Measurements from ENCODE around the gene BTF3L4. TPM values are rescaled to one million over a fixed set of nuclear protein-coding genes. Genes with fewer than 3 reads are reported as not detected.
"Not testable (repeated sequence)": the region's sequence is repeated elsewhere in the genome, so short reads cannot be mapped to it uniquely, and the experiment has no call there.

Gene BTF3L4
- total RNA-seq, 2 experiments from 2014 or later: 35.0 to 38.1 TPM

GRCh38 chr1:52057876-52058415 is 1.9 kb downstream of the BTF3L4 start:
- POLR2A ChIA-PET: interaction anchor here (3.4 to 6.2 kb wide), 2 partner anchors 25 to 308 kb away, joined by 11 to 64 read pairs; partner anchors contain the start of genes CC2D1B and KTI12
- H3K27ac Mint-ChIP-seq: no peak overlapping the region
- peaks cover 52% of the 10 kb centered on the region for H3K4me1 Mint-ChIP-seq
- H3K4me3 Mint-ChIP-seq: peak overlapping the region; percentile 88
- H3K36me3 Mint-ChIP-seq (ENCODE audit: low read depth): peaks cover 38% of the 10 kb centered on the region
- CTCF ChIA-PET: interaction anchor here (1.1 kb wide), 1 partner anchor 54 kb away, joined by 3 read pairs; no protein-coding TSS in a partner anchor
- no peaks in the 10 kb centered on the region for H3K9me3 Mint-ChIP-seq
- no peak for DNase-seq
- H3K27me3 Mint-ChIP-seq: no peaks in the 10 kb centered on the region

- DNase-seq: no peak
- Mint-ChIP-seq H3K4me3 (no peak overlapping the region), H3K36me3 (ENCODE audit: low read depth) (peaks cover 45% of the 10 kb centered on the region), H3K9me3 (no peaks in the 10 kb centered on the region), H3K27me3 (no peaks in the 10 kb centered on the region), H3K4me1 (peaks cover 45% of the 10 kb centered on the region), H3K27ac (no peak overlapping the region)
- POLR2A ChIA-PET: interaction anchor here (1.4 to 2.2 kb wide), 2 partner anchors 25 to 345 kb away, joined by 6 to 7 read pairs; partner anchors contain the start of genes KTI12, ORC1 and PRPF38A
- CTCF ChIA-PET: no interaction called here
Measured at GRCh38 chr1:52059321-52059720, 3.2 kb downstream of the BTF3L4 start.

GRCh38 chr1:52059888-52060287 is 3.8 kb downstream of the BTF3L4 start:
- ChIA-PET CTCF (interaction anchor here (1.4 kb wide), 1 partner anchor 26 kb away, joined by 5 read pairs; the partner anchor contains the start of gene KTI12), POLR2A (interaction anchor here (1.4 to 2.2 kb wide), 2 partner anchors 26 to 344 kb away, joined by 6 to 7 read pairs; partner anchors contain the start of genes KTI12, ORC1 and PRPF38A)
- no peak overlapping the region for H3K27ac Mint-ChIP-seq
- H3K9me3 Mint-ChIP-seq: no peaks in the 10 kb centered on the region
- peaks cover 40% of the 10 kb centered on the region for H3K4me1 Mint-ChIP-seq
- no peak for DNase-seq
- peaks cover 41% of the 10 kb centered on the region for H3K36me3 Mint-ChIP-seq (ENCODE audit: low read depth)
- no peak overlapping the region for H3K4me3 Mint-ChIP-seq
- H3K27me3 Mint-ChIP-seq: no peaks in the 10 kb centered on the region

GRCh38 chr1:52060822-52061221 is 4.7 kb downstream of the BTF3L4 start:
- CTCF ChIA-PET: interaction anchor here (0.6 to 1.4 kb wide), 3 partner anchors 9 to 599 kb away, joined by 3 to 5 read pairs (median 3); partner anchors contain the start of gene KTI12
- Mint-ChIP-seq H3K9me3 (no peaks in the 10 kb centered on the region), H3K36me3 (ENCODE audit: low read depth) (peaks cover 41% of the 10 kb centered on the region), H3K27ac (no peak overlapping the region), H3K4me1 (peaks cover 40% of the 10 kb centered on the region), H3K27me3 (no peaks in the 10 kb centered on the region), H3K4me3 (no peak overlapping the region)
- POLR2A ChIA-PET: interaction anchor here (2.2 kb wide), 1 partner anchor 343 kb away, joined by 7 read pairs; the partner anchor contains the start of genes ORC1 and PRPF38A
- DNase-seq: no peak

GRCh38 chr1:52063192-52063591 is 7.1 kb downstream of the BTF3L4 start:
- DNase-seq: no peak
- CTCF ChIA-PET: interaction anchor here (0.5 kb wide), 1 partner anchor 234 kb away, joined by 3 read pairs; no protein-coding TSS in a partner anchor
- H3K4me1 Mint-ChIP-seq: peaks cover 25% of the 10 kb centered on the region
- no peaks in the 10 kb centered on the region for H3K9me3 Mint-ChIP-seq
- H3K4me3 Mint-ChIP-seq: no peak overlapping the region
- POLR2A ChIA-PET: no interaction called here
- H3K27ac Mint-ChIP-seq: no peak overlapping the region
- no peaks in the 10 kb centered on the region for H3K27me3 Mint-ChIP-seq
- peaks cover 52% of the 10 kb centered on the region for H3K36me3 Mint-ChIP-seq (ENCODE audit: low read depth)

- H3K27ac Mint-ChIP-seq: no peak overlapping the region
- H3K36me3 Mint-ChIP-seq (ENCODE audit: low read depth): peaks cover 25% of the 10 kb centered on the region
- no peak for DNase-seq
- H3K4me1 Mint-ChIP-seq: no peaks in the 10 kb centered on the region
- H3K4me3 Mint-ChIP-seq: no peak overlapping the region
- POLR2A ChIA-PET: no interaction called here
- no peaks in the 10 kb centered on the region for H3K27me3 Mint-ChIP-seq
- CTCF ChIA-PET: interaction anchor here (1.1 kb wide), 1 partner anchor 8 kb away, joined by 3 read pairs; no protein-coding TSS in a partner anchor
- no peaks in the 10 kb centered on the region for H3K9me3 Mint-ChIP-seq
Measured at GRCh38 chr1:52070704-52071103, 14.6 kb downstream of the BTF3L4 start.

- H3K36me3 Mint-ChIP-seq (ENCODE audit: low read depth): peaks cover 22% of the 10 kb centered on the region
- POLR2A ChIA-PET: no interaction called here
- no peaks in the 10 kb centered on the region for H3K27me3 Mint-ChIP-seq
- DNase-seq: no peak
- H3K9me3 Mint-ChIP-seq: no peaks in the 10 kb centered on the region
- no peak overlapping the region for H3K27ac Mint-ChIP-seq
- CTCF ChIA-PET: interaction anchor here (0.7 kb wide), 1 partner anchor 200 kb away, joined by 3 read pairs; no protein-coding TSS in a partner anchor
- H3K4me1 Mint-ChIP-seq: no peaks in the 10 kb centered on the region
- H3K4me3 Mint-ChIP-seq: no peak overlapping the region
Measured at GRCh38 chr1:52072291-52072690, 16.2 kb downstream of the BTF3L4 start.

- CTCF ChIA-PET, H3K4me3 Mint-ChIP-seq, POLR2A ChIA-PET, H3K4me1 Mint-ChIP-seq, DNase-seq, H3K9me3 Mint-ChIP-seq, H3K27me3 Mint-ChIP-seq, H3K27ac Mint-ChIP-seq: not testable (repeated sequence)
- H3K36me3 Mint-ChIP-seq (ENCODE audit: low read depth): peaks cover 14% of the 10 kb centered on the region
Measured at GRCh38 chr1:52077277-52077676, 21.2 kb downstream of the BTF3L4 start.

GRCh38 chr1:52080014-52080415 is 23.9 kb downstream of the BTF3L4 start:
- Mint-ChIP-seq H3K27ac (no peak overlapping the region), H3K36me3 (ENCODE audit: low read depth) (peaks cover 12% of the 10 kb centered on the region), H3K4me3 (no peak overlapping the region), H3K27me3 (no peaks in the 10 kb centered on the region), H3K9me3 (no peaks in the 10 kb centered on the region), H3K4me1 (peaks cover 5% of the 10 kb centered on the region)
- no peak for DNase-seq
- ChIA-PET CTCF (interaction anchor here (0.8 kb wide), 2 partner anchors 24 to 953 kb away, joined by 3 to 5 read pairs; partner anchors contain the start of gene BTF3L4), POLR2A (no interaction called here)

- H3K4me1 Mint-ChIP-seq, POLR2A ChIA-PET, H3K27me3 Mint-ChIP-seq, H3K27ac Mint-ChIP-seq, H3K4me3 Mint-ChIP-seq, DNase-seq, CTCF ChIA-PET, H3K9me3 Mint-ChIP-seq: not testable (repeated sequence)
- peaks cover 41% of the 10 kb centered on the region for H3K36me3 Mint-ChIP-seq (ENCODE audit: low read depth)
Measured at GRCh38 chr1:52087892-52088291, 31.8 kb downstream of the BTF3L4 start.

- H3K4me3 Mint-ChIP-seq, DNase-seq, H3K9me3 Mint-ChIP-seq, H3K27ac Mint-ChIP-seq, H3K4me1 Mint-ChIP-seq, CTCF ChIA-PET, POLR2A ChIA-PET: not testable (repeated sequence)
- Mint-ChIP-seq H3K27me3 (peaks cover 12% of the 10 kb centered on the region), H3K36me3 (ENCODE audit: low read depth) (peaks cover 17% of the 10 kb centered on the region)
Measured at GRCh38 chr1:52094300-52094699, 38.2 kb downstream of the BTF3L4 start.

- H3K9me3 Mint-ChIP-seq: no peaks in the 10 kb centered on the region
- peaks cover 4% of the 10 kb centered on the region for H3K36me3 Mint-ChIP-seq (ENCODE audit: low read depth)
- POLR2A ChIA-PET: no interaction called here
- DNase-seq: no peak
- CTCF ChIA-PET: no interaction called here
- no peak overlapping the region for H3K4me3 Mint-ChIP-seq
- peaks cover 3% of the 10 kb centered on the region for H3K4me1 Mint-ChIP-seq
- no peak overlapping the region for H3K27ac Mint-ChIP-seq
- peaks cover 15% of the 10 kb centered on the region for H3K27me3 Mint-ChIP-seq
Measured at GRCh38 chr1:52096216-52096615, 40.1 kb downstream of the BTF3L4 start.

- H3K4me1 Mint-ChIP-seq: peaks cover 13% of the 10 kb centered on the region
- POLR2A ChIA-PET: no interaction called here
- no peak for DNase-seq
- H3K4me3 Mint-ChIP-seq: no peak overlapping the region
- H3K27ac Mint-ChIP-seq: no peak overlapping the region
- H3K36me3 Mint-ChIP-seq (ENCODE audit: low read depth): no peaks in the 10 kb centered on the region
- H3K9me3 Mint-ChIP-seq: no peaks in the 10 kb centered on the region
- CTCF ChIA-PET: no interaction called here
- H3K27me3 Mint-ChIP-seq: peaks cover 16% of the 10 kb centered on the region
Measured at GRCh38 chr1:52098139-52098871, 42.2 kb downstream of the BTF3L4 start.

Measured in activated CD4-positive, alpha-beta memory T cell treated with anti-CD3 and anti-CD28 coated beads, Interleukin-2, amount 10 ng/mL, durations not matched to agents 7 days and 5 days (primary cell).